Measurements from ENCODE around the gene TRIM66. TPM values are rescaled to one million over a fixed set of nuclear protein-coding genes. Genes with fewer than 3 reads are reported as not detected.

TRIM66 gene
- polyA plus RNA-seq, 3 donors = 0.04 to 12.0 (median 0.47) TPM

DNA sequence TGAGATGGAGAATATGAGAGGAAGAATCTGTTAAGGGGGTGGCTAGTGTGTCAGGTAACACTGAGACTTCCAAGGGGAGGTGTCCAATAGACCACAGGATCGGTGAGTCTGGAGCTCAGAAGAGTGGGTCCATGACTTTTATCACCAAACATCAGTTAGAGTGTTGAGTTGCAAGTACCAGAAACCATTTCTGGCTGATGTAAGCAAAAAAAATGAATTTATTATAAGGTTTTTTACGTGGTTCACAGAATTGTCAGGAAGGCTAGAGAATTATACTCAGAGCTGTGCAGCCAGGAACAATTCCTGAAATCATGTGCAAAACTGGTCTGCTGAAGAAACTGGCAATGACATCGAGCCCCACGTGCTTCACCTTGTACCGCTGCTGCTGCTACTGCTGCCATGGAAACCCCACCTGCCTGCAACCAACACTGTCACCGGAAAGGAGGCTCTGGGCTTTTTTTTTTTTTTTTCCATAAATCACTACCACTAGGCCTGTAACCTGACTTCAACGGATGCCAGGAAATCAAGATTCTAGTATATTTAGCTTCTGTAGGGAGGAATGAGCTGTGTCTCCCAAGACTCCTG, 71.8 kb downstream of the TRIM66 start:
- TF ChIP-seq, protein P1, sequence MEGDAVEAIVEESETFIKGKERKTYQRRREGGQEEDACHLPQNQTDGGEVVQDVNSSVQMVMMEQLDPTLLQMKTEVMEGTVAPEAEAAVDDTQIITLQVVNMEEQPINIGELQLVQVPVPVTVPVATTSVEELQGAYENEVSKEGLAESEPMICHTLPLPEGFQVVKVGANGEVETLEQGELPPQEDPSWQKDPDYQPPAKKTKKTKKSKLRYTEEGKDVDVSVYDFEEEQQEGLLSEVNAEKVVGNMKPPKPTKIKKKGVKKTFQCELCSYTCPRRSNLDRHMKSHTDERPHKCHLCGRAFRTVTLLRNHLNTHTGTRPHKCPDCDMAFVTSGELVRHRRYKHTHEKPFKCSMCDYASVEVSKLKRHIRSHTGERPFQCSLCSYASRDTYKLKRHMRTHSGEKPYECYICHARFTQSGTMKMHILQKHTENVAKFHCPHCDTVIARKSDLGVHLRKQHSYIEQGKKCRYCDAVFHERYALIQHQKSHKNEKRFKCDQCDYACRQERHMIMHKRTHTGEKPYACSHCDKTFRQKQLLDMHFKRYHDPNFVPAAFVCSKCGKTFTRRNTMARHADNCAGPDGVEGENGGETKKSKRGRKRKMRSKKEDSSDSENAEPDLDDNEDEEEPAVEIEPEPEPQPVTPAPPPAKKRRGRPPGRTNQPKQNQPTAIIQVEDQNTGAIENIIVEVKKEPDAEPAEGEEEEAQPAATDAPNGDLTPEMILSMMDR (IDR thresholded peaks at IDR 0.05) = no peak
- H3K27me3 Mint-ChIP-seq (ENCODE audit: low read depth in 3 of 3) = peaks cover 0 to 3% (median 1%) of the 10 kb centered on the region in 3 donors
- no peaks in the 10 kb centered on the region for H3K4me1 ChIP-seq (ENCODE audit: control insufficient read depth in 1 of 2, insufficient read depth in 2 of 2, low read length in 2 of 2)
- H3K36me3 ChIP-seq (replicated peaks in 1 of 2; ENCODE audit: control insufficient read depth in 1 of 2, insufficient read depth in 2 of 2, low read length in 2 of 2) = peaks cover 0 to 5% of the 10 kb centered on the region in 2 donors
- no peaks in the 10 kb centered on the region for H3K9me3 ChIP-seq (replicated peaks in 1 of 2; ENCODE audit: control insufficient read depth in 1 of 2, insufficient read depth in 1 of 2, low read length in 2 of 2)
- H3K9ac ChIP-seq (ENCODE audit: insufficient read depth, low read length, poor library complexity, severe bottlenecking) = no peak overlapping the region
- H3K4me3 Mint-ChIP-seq = no peak overlapping the region
- H3K4me2 ChIP-seq (replicated peaks; ENCODE audit: extremely low read depth, low read length, poor library complexity, severe bottlenecking) = no peak overlapping the region
- no peak overlapping the region for H2AFZ ChIP-seq (ENCODE audit: insufficient read depth, low read depth, low read length, poor library complexity, severe bottlenecking)
- H3K36me3 Mint-ChIP-seq = peaks cover 3 to 6% of the 10 kb centered on the region in 2 donors
- H3K4me3 ChIP-seq (replicated peaks in 1 of 3; ENCODE audit: low read depth in 2 of 3, low read length in 3 of 3) = no peak overlapping the region
- H3K27ac Mint-ChIP-seq = peak overlapping the region in 1 of 7 donors; percentile 30
- DNase-seq = no peak
- H3K27ac ChIP-seq (ENCODE audit: low read depth in 1 of 2, low read length in 2 of 2) = no peak overlapping the region
- H3K27me3 ChIP-seq (ENCODE audit: control insufficient read depth in 2 of 2, insufficient read depth in 2 of 2, low read length in 2 of 2) = no peaks in the 10 kb centered on the region
- H3K9me3 Mint-ChIP-seq = no peaks in the 10 kb centered on the region
- H4K20me1 ChIP-seq (ENCODE audit: insufficient read depth, low read length) = no peaks in the 10 kb centered on the region
- 47% methylated on average over 3 of the region's 7 CpGs for WGBS (ENCODE audit: insufficient coverage)
- no peaks in the 10 kb centered on the region for H3K79me2 ChIP-seq (ENCODE audit: insufficient read depth, low read length)
- peaks cover 5% of the 10 kb centered on the region for H3K4me1 Mint-ChIP-seq
- intact Hi-C loops (cut with micrococcal nuclease) = no loop called here

DNA sequence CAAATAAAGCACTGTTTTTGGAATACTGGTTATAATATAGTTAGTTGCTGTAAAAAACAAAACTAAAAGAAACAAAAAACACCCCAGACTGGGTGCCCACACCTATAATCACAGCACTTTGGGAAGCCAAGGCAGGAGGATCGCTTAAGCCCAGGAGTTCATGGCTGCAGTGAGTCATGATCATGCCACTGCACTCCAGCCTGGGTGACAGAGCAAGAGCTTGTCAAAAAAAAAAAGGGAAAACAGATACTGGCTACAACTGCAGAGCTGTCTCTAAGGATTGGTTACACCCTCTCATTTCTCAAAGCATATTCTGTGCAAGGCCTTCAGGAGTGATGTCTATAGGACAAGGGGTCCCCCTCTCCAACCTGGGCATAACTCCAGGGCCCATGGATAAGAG, 73.8 kb downstream of the TRIM66 start:
- Mint-ChIP-seq H3K27me3 (ENCODE audit: low read depth in 3 of 3) (peaks cover 2 to 4% (median 3%) of the 10 kb centered on the region in 3 donors), H3K9me3 (no peaks in the 10 kb centered on the region), H3K4me1 (peaks cover 15% of the 10 kb centered on the region), H3K4me3 (no peak overlapping the region), H3K36me3 (peaks cover 0 to 4% of the 10 kb centered on the region in 2 donors), H3K27ac (no peak overlapping the region)
- Histone ChIP-seq H2AFZ (ENCODE audit: insufficient read depth, low read depth, low read length, poor library complexity, severe bottlenecking) (no peak overlapping the region), H3K27ac (ENCODE audit: low read depth in 1 of 2, low read length in 2 of 2) (no peak overlapping the region), H3K9ac (ENCODE audit: insufficient read depth, low read length, poor library complexity, severe bottlenecking) (no peak overlapping the region), H3K4me3 (replicated peaks in 1 of 3; ENCODE audit: low read depth in 2 of 3, low read length in 3 of 3) (no peak overlapping the region), H3K79me2 (ENCODE audit: insufficient read depth, low read length) (no peaks in the 10 kb centered on the region), H3K36me3 (replicated peaks in 1 of 2; ENCODE audit: control insufficient read depth in 1 of 2, insufficient read depth in 2 of 2, low read length in 2 of 2) (no peaks in the 10 kb centered on the region), H3K27me3 (ENCODE audit: control insufficient read depth in 2 of 2, insufficient read depth in 2 of 2, low read length in 2 of 2) (no peaks in the 10 kb centered on the region), H3K9me3 (replicated peaks in 1 of 2; ENCODE audit: control insufficient read depth in 1 of 2, insufficient read depth in 1 of 2, low read length in 2 of 2) (no peaks in the 10 kb centered on the region), H4K20me1 (ENCODE audit: insufficient read depth, low read length) (no peaks in the 10 kb centered on the region), H3K4me2 (replicated peaks; ENCODE audit: extremely low read depth, low read length, poor library complexity, severe bottlenecking) (no peak overlapping the region), H3K4me1 (ENCODE audit: control insufficient read depth in 1 of 2, insufficient read depth in 2 of 2, low read length in 2 of 2) (peaks cover 4 to 6% of the 10 kb centered on the region in 2 donors)
- TF ChIP-seq, protein P1 (IDR thresholded peaks at IDR 0.05) = no peak
- DNase-seq = no peak
- WGBS (ENCODE audit: insufficient coverage) = 100% methylated on average over 1 of the region's 1 CpG
- intact Hi-C loops (cut with micrococcal nuclease) = no loop called here
